Islet precursor cell (in vitro differentiated cells): ENCODE measurements around the gene UNC80.

ENCODE experiments used
- DNase-seq: peaks from one replicate; pipeline ENCODE4 v3.0.0-alpha.2; 2018

The UNC80 gene

DNA sequence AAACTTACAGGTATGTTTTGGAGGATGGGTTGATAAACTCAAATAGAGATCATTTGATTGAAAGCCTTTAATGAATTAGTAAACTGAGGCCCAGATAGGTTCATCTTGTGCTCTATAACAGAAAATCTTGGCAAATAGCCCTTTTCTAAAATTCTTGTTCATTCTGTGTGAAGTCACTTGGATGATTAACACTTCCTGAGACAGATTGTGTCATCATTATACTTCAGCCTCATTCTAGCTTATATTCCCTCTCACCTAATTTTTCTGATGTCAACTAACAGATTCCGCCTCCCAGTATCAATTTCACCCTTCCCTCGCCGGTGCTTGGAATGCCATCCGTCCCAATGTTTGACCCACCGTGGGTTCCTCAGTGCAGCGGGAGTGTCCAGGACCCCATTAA lies 146.6 kb downstream of the UNC80 start:
- DNase-seq, result no peak

- DNase-seq, result no peak
Observed at GRCh38 chr2:209922116-209922515, 150.5 kb downstream of the UNC80 start.

GRCh38 chr2:209929369-209929768 lies 157.7 kb downstream of the UNC80 start:
- DNase-seq, result no peak

- DNase-seq, result no peak
Observed at GRCh38 chr2:209933499-209934483, 162.2 kb downstream of the UNC80 start.

GRCh38 chr2:209936106-209936666 lies 164.6 kb downstream of the UNC80 start:
- DNase-seq, result no peak

DNA sequence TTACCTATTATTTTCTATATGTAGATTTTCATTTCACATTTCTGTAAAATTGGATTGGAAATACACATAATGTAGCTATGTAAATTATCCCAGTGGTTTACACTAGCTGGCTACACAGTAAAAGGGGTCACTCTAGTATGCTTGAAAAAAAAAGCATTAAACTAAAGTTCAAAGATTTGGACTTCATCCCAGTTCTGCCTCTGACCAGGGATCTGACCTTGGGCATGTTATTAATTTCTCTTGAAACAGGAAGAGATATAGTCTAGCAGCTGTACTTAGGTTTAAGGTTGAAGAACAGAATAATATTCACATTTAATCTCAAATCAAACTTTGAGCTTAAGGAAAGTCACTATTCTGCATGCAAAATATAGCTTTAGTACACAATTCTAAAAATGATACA lies 166.3 kb downstream of the UNC80 start:
- no peak for DNase-seq

- no peak for DNase-seq
Observed at GRCh38 chr2:209938906-209939305, 167.3 kb downstream of the UNC80 start.

DNA sequence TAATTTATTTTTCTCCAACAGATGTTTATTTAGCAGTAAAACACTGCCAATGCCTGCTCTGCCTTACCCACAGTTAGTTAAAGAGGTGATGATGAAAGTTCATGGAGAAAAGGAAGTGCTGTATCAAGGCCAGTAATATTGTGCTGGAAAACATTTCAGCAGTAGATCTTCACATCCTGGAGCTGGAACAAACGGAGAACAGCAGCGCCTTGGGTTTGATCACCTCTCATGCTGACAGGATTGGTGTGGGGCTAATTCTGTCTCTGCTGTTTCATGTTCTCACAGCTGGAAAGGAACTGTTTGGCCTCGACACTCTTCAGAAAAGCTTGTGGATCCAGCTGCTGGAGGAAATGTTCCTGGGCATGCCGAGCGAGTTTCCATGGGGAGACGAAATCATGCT lies 169.3 kb downstream of the UNC80 start:
- no peak for DNase-seq

DNA sequence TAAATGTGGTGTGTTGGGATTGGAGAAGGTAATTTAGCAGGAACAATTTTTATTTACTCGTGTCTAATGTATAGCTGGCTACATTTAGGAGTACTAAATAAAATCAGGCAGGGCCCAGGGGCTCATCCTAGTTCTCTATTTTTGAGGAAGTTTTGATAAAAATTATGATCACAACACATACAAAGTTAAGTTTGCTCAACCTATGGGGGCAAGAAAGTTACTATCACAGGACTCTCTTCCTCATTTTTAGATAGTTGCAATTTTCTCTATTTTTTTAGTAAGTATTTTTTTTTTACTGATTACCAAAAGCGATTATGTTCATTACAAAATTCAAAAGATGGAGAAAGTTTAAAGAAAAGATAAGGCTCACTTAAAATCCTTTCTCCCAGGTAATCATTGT lies 170.8 kb downstream of the UNC80 start:
- no peak for DNase-seq

GRCh38 chr2:209942936-209943605 lies 171.4 kb downstream of the UNC80 start:
- no peak for DNase-seq

GRCh38 chr2:209943776-209944175 lies 172.1 kb downstream of the UNC80 start:
- no peak for DNase-seq

DNA sequence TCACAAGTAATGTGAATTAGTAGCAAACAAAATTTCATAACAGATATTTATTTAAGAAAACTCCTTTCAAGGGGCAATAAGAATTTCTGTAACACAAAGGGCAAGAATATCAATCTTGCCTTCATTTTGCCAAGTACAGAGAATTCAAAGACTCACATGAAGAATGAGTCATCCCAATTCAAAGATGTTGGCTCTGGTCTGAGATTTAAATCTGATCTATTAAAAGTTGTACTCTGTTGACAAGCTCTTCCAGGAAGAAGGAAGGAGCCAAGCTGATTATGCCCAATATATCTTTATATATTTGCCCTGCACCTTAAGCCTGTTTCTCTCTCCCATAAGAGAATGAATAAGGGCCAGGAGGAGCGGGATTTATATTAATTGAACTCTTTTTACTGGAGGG lies 174.9 kb downstream of the UNC80 start:
- no peak for DNase-seq

- no peak for DNase-seq
Observed at GRCh38 chr2:209956271-209956670, 184.6 kb downstream of the UNC80 start.

GRCh38 chr2:209958016-209958415 lies 186.4 kb downstream of the UNC80 start:
- DNase-seq, result no peak

DNA sequence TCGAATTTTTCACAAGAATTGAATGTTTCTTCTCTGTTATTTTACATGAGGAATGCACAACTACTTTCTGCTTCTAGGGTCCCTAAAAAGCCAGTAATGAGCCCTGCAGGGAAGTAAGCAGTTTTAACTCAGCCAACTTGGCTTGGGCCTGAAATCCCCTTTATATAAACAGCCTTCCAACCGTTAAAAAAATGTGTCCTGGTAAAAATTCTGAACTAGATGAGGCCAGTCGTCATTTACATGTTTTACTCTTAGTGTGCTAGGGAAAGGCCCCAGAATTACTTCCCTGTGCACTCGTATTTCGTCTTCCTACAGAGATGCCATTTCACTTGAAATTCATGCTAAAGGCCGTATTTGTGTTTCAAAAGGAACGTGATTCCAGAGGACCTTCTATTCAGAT lies 188.4 kb downstream of the UNC80 start:
- no peak for DNase-seq

DNA sequence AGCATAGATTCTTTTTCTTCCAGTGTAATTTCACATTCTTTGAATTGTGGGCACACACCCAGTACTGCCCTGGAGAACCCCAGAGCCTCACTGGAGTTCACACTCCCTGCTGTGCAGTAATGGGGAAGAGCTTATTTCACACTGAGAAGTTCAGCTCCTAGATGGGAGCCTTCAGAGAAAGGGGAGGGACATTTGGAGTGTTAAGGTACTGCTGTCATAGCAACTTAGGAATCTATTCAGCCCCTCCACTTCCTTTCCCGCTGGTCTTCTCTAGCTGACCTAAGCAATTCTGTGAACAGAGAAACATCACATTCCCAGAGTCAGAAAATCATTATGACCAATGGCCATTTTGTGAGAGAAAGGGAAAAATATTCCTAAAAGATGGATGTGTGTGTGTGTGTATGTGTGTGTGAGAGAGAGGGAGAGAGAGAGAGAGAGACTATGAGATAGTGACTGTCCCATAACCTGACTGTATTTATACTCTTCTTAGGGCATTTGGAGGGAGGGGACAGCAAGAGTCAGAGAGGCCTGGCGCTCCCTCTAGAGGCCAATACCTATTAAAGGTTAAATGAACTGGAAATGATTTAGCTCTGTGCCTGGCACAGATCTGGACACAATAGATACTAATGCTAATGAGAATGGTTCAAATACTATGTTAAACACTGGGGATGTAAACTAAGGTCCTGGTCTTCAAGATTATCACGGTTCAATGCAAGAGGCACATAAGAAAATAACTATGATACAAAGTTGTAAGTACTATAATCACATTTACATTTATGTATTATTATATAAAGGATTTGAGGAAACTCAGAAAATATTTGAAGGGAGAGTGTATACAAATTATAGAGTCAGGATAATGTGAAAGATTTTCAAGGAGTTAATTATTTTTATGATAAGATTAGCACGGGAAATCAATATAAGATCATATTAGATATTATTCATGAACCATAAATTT lies 189.3 kb downstream of the UNC80 start:
- DNase-seq, result peak; percentile 76

GRCh38 chr2:209965723-209966122 lies 194.1 kb downstream of the UNC80 start:
- no peak for DNase-seq

- no peak for DNase-seq
Observed at GRCh38 chr2:209969692-209970091, 198.1 kb downstream of the UNC80 start.

DNA sequence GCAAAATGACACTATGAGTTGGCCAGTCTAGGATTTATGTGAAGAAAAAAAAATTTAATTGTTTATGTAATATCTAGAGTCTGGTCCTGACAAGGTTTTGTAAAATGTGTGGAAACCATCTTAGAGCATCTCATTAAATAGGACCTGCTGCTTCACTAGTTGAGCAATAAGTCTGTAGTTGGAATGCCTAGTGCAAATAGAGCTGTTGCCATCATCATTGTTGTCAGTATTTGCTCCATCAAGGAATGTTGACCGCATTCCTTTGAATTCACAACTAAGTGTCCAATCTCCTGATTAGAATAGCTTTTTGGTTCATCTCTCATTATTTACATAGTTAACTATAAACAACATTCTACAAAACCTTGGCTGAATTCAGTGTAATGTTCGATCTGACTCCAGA lies 198.6 kb downstream of the UNC80 start:
- no peak for DNase-seq

DNA sequence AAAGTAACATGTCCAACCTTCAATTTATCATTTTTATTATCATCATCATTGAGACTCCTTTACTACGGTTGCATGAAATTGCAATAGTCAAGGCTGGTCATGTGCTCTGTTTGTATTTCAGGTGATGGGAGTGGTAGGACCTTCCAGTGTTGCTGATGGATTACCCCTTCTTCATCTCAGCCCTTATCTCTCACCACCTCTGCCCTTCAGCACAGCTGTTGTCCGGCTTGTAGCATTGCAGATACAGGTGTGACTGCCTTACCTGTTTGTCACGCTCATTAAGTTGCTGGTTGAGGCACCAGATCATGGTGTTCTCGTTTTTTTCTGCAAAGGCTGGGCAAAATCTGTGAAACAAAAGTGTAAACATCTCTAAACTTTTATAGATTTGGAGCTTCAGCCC lies 199.1 kb downstream of the UNC80 start:
- DNase-seq, result no peak

- DNase-seq, result no peak
Observed at GRCh38 chr2:209973328-209973727, 201.7 kb downstream of the UNC80 start.

GRCh38 chr2:209974576-209974975 lies 202.9 kb downstream of the UNC80 start:
- DNase-seq, result no peak
